Smooth muscle cell (in vitro differentiated cells): ENCODE measurements around the gene GPR132. TPM values are rescaled to one million over a fixed set of nuclear protein-coding genes. Genes with fewer than 3 reads are reported as not detected.
"Not testable (repeated sequence)": the region's sequence is repeated elsewhere in the genome, so short reads cannot be mapped to it uniquely, and the experiment has no call there.

Experiments used
- DNase-seq: peaks from one replicate; lab custom pipeline; 2025; ENCODE audit not compliant: unreplicated experiment; lab: John Stamatoyannopoulos, UW
- H2AFZ ChIP-seq: fragments of 200-600 bp; sonication (generic); 2 replicates; pipeline ENCODE4 v1.6.0; 2016; ENCODE audit warnings: antibody characterized with exemption, low read depth, mild to moderate bottlenecking
- H3F3A ChIP-seq: fragments of 200-600 bp; sonication (generic); 2 replicates; pipeline ENCODE4 v1.6.0; 2017; ENCODE audit warnings: antibody characterized with exemption, low read depth
- H3K27ac ChIP-seq: fragments of 200-600 bp; sonication (generic); 2 replicates; pipeline ENCODE4 v1.5.1; 2016; ENCODE audit warnings: low read depth, mild to moderate bottlenecking
- H3K27me3 ChIP-seq: fragments of 200-600 bp; sonication (generic); 2 replicates; pipeline ENCODE4 v1.6.1; 2016; ENCODE audit warnings: low read depth, mild to moderate bottlenecking
- H3K36me3 ChIP-seq: fragments of 200-600 bp; sonication (generic); 2 replicates; pipeline ENCODE4 v1.5.1; 2016; ENCODE audit warnings: low read depth
- H3K4me1 ChIP-seq: fragments of 200-600 bp; sonication (generic); 2 replicates; pipeline ENCODE4 v1.5.1; 2016; ENCODE audit warnings: low read depth
- H3K4me2 ChIP-seq: fragments of 200-600 bp; sonication (generic); 2 replicates; pipeline ENCODE4 v1.6.0; 2016; ENCODE audit warnings: mild to moderate bottlenecking
- H3K4me3 ChIP-seq: fragments of 200-600 bp; sonication (generic); 2 replicates; pipeline ENCODE4 v1.5.1; 2016; ENCODE audit warnings: mild to moderate bottlenecking
- H3K79me2 ChIP-seq: fragments of 200-600 bp; sonication (generic); 2 replicates; pipeline ENCODE4 v1.6.0; 2016; ENCODE audit warnings: low read depth, mild to moderate bottlenecking
- H3K9ac ChIP-seq: fragments of 200-600 bp; sonication (generic); 2 replicates; pipeline ENCODE4 v1.6.0; 2016; ENCODE audit warnings: low read depth
- H3K9me3 ChIP-seq: fragments of 200-600 bp; sonication (generic); replicated peaks from 2 replicates; pipeline ENCODE4 v1.5.1; 2016; ENCODE audit warnings: low read depth
- H4K20me1 ChIP-seq: fragments of 200-600 bp; sonication (generic); 2 replicates; pipeline ENCODE4 v1.6.0; 2016; ENCODE audit warnings: low read depth
- WGBS: methylation state at CpG from one replicate; pipeline ENCODE4 v1.1.7; 2016; ENCODE audit warnings: low lambda C conversion rate; 5-methylcytosine and 5-hydroxymethylcytosine counted together
- polyA plus RNA-seq: library from polyadenylated mRNA; unstranded; fragments of >200 nt; fragmentation: Nextera tagmentation; extraction: Ambion mirVana; gene quantifications from 2 replicates; pipeline ENCODE4 v1.2.1, GENCODE V29; 2016
- total RNA-seq: library from RNA; depleted of rRNA; stranded (reverse); fragments of >200 nt; gene quantifications from 2 replicates; pipeline ENCODE4 v1.2.3, GENCODE V29; 2014
- TF ChIP-seq, protein P1 (sequence below): fragments of 200-600 bp; sonication (generic); IDR thresholded peaks from 2 replicates; pipeline ENCODE4 v1.5.1; 2017; ENCODE audit warnings: borderline replicate concordance, mild to moderate bottlenecking, antibody characterized with exemption; ENCODE audit not compliant: insufficient read depth, poor library complexity, severe bottlenecking

The GPR132 gene
- total and polyA plus RNA-seq, 2 experiments from 2014 or later, result 0.18 to 0.62 TPM

DNA sequence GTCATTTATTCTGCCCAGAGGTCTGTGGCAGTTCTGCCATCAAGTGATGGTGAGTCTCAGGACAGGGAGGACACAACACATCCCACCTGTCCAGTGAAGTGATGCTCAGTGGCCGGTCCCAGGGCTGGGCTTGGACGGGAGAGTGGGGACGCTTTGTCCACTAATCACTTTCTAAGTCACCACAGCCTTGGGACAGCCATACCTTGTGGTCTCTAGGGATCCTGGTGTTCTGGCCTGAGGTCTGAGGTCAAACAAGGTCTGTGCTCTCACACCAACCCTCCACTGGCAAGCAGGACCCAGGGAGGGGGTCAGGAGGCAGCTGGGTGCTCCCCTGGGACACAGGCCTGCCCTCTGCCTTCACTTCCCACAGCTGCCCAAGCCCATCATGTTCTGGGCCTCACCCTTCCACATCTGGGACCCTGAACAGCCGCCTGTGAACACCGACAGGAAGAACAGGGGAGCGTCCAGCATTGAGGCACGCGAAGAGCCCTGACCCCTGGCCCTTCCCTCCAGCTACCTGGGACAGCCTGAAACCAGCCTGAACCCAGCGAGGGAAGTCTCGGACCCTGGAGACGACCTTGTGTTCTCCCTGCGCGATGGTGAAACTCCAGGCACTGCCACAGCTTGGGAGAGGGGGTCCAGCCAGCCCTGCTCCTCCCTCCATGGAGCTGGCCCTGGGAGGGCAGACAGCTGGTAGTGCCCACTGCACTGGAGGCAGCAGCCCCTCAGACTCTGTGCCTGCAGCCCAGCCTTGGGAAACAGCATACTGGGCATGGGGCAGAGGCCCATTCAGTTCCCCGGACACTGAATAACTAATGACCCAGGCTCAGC, 19.7 kb upstream of the GPR132 start:
- Histone ChIP-seq H3K4me2 (no peak overlapping the region), H4K20me1 (peaks cover 49% of the 10 kb centered on the region), H3K27me3 (no peaks in the 10 kb centered on the region), H3K79me2 (no peaks in the 10 kb centered on the region), H2AFZ (no peak overlapping the region), H3K4me3 (no peak overlapping the region), H3K36me3 (no peaks in the 10 kb centered on the region), H3K9ac (no peak overlapping the region), H3F3A (peaks cover 15% of the 10 kb centered on the region), H3K4me1 (peaks cover 9% of the 10 kb centered on the region), H3K9me3 (no peaks in the 10 kb centered on the region), H3K27ac (no peak overlapping the region)
- 94% methylated on average over 14 of the region's 14 CpGs for WGBS
- TF ChIP-seq, protein P1, sequence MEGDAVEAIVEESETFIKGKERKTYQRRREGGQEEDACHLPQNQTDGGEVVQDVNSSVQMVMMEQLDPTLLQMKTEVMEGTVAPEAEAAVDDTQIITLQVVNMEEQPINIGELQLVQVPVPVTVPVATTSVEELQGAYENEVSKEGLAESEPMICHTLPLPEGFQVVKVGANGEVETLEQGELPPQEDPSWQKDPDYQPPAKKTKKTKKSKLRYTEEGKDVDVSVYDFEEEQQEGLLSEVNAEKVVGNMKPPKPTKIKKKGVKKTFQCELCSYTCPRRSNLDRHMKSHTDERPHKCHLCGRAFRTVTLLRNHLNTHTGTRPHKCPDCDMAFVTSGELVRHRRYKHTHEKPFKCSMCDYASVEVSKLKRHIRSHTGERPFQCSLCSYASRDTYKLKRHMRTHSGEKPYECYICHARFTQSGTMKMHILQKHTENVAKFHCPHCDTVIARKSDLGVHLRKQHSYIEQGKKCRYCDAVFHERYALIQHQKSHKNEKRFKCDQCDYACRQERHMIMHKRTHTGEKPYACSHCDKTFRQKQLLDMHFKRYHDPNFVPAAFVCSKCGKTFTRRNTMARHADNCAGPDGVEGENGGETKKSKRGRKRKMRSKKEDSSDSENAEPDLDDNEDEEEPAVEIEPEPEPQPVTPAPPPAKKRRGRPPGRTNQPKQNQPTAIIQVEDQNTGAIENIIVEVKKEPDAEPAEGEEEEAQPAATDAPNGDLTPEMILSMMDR, result no peak
- no peak for DNase-seq

DNA sequence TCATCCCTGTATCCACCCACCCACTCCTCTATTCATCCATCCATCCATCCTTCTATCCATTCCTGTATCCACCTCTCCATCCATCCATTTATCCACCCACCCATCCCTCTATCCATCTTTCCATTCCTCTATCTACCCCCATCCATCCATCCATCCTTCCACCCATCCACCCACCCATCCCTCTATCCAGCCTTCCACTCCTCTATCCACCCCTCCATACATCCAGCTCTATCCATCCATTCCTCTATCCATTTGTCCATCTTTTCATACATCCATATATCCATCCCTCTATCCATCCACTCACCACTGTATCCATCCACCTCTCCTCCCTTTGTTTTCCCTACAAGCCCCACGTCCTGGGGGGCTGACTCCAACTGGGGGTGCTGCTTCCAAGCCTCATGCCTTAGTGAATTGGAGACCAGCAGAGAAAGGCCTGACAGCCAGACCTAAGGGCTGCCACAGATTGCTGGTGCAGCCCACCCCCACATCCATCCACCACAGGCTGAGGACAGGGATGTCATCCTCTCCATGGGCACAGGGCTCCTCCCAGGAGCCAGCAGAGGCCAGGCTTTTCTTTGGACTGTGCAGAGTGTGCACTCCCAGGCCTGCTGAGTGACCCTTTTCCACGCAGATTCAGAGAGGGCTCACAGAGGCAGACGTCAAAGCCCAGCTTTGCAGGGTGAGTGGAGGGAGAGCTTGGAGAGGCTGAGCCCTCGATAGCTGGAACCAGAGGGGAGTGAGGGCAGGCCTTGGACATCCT, 18.9 kb upstream of the GPR132 start:
- Histone ChIP-seq H3K27me3 (no peaks in the 10 kb centered on the region), H3K79me2 (no peaks in the 10 kb centered on the region), H3K36me3 (no peaks in the 10 kb centered on the region), H4K20me1 (peaks cover 40% of the 10 kb centered on the region), H3K4me2 (no peak overlapping the region), H3F3A (peaks cover 12% of the 10 kb centered on the region), H2AFZ (no peak overlapping the region), H3K9ac (no peak overlapping the region), H3K27ac (no peak overlapping the region), H3K9me3 (no peaks in the 10 kb centered on the region), H3K4me3 (no peak overlapping the region), H3K4me1 (peaks cover 9% of the 10 kb centered on the region)
- WGBS, result 80% methylated on average over 4 of the region's 4 CpGs
- no peak for DNase-seq
- TF ChIP-seq, protein P1, result no peak

DNA sequence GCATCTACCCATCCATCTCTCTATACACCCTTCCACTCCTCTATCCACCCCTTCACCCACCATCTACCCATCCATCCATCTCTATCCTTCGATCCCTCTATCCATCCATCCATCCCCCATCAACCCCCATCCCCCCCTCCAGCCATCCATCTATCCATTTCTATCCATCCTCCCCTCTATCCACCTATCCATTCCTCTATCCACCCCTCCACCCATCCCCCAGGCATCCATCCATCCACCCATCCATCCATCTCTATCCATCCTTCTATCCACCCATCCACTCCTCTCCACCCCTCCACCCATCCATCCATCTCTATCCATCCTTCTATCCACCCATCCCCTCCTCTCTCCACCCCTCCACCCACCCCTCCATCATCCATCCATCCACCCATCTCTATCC, 17.5 kb upstream of the GPR132 start:
- Histone ChIP-seq H3K4me2 (no peak overlapping the region), H3K27me3 (no peaks in the 10 kb centered on the region), H3K4me3 (no peak overlapping the region), H3K36me3 (no peaks in the 10 kb centered on the region), H4K20me1 (peaks cover 32% of the 10 kb centered on the region), H3K4me1 (peaks cover 1% of the 10 kb centered on the region), H3K9ac (no peak overlapping the region), H3F3A (peaks cover under 1% of the 10 kb centered on the region), H3K9me3 (no peaks in the 10 kb centered on the region), H2AFZ (no peak overlapping the region), H3K27ac (no peak overlapping the region), H3K79me2 (no peaks in the 10 kb centered on the region)
- WGBS, result 80% methylated on average over 1 of the region's 1 CpG
- no peak for DNase-seq
- TF ChIP-seq, protein P1, result no peak

DNA sequence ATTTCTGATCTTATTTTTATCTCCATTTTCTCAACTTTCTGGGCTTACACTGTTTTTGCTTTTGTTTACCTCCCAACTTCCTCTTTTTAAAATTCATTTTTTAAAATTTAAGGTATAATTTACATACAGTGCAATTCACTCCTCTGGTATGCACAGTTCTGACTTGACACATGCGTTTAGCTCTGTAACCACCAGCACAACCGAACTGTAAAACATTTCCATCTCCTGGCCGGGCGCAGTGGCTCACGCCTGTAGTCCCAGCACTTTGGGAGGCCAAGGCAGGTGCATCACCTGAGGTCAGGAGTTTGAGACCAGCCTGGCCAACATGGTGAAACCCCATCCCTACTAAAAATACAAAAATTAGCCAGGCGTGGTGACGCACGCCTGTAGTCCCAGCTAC, 16.2 kb upstream of the GPR132 start:
- not testable (repeated sequence) for DNase-seq, H3K27ac ChIP-seq, H3K4me3 ChIP-seq, H2AFZ ChIP-seq, H3K9me3 ChIP-seq, H3F3A ChIP-seq, H3K36me3 ChIP-seq, H3K9ac ChIP-seq, H3K27me3 ChIP-seq, H3K79me2 ChIP-seq, H3K4me2 ChIP-seq, H3K4me1 ChIP-seq
- H4K20me1 ChIP-seq, result peaks cover 30% of the 10 kb centered on the region
- WGBS, result 91% methylated on average over 8 of the region's 8 CpGs
